Measurements from ENCODE around the gene OR2M5. TPM values are rescaled to one million over a fixed set of nuclear protein-coding genes. Genes with fewer than 3 reads are reported as not detected.

The OR2M5 gene, protein sequence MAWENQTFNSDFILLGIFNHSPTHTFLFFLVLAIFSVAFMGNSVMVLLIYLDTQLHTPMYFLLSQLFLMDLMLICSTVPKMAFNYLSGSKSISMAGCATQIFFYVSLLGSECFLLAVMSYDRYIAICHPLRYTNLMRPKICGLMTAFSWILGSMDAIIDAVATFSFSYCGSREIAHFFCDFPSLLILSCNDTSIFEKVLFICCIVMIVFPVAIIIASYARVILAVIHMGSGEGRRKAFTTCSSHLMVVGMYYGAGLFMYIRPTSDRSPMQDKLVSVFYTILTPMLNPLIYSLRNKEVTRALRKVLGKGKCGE
- not detected for total RNA-seq

- DNase-seq (no peak), ATAC-seq (replicated peaks in 1 of 2) (no peak)
- Mint-ChIP-seq H3K36me3 (ENCODE audit: insufficient read depth in 2 of 2) (no peaks in the 10 kb centered on the region), H3K9me3 (peaks cover 7 to 14% of the 10 kb centered on the region in 2 donors), H3K4me3 (no peak within 1 kb of the TSS), H3K4me1 (ENCODE audit: low read depth) (no peaks in the 10 kb centered on the region), H3K27ac (no peak within 1 kb of the TSS), H3K27me3 (ENCODE audit: low read depth) (no peaks in the 10 kb centered on the region)
These were observed at the start of gene OR2M5 for GRCh38 chr1:248144513-248145198. Gene OR2M5 (plus strand): TSS chr1:248145148. CDS start chr1:248145148, 0 bp downstream.

DNA sequence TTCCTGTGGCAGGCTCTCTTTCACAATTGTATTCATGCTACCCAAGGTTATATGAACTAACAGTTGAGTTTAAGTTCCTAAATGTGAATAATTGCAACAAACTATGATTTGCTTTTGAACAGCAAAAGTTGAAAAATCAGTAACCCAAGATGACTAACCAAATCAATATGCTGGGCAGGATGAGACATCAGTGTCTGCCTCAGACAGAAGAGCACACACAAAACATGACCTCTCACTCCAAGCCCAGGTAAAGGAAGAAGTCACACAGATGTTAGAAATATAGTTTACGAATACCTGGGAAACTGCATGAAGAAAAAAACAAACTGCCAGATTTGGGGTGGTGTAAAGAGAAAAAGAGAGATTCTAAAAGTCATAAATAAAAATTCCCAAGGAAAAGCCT is 46.4 kb upstream of the OR2M5 start:
- Mint-ChIP-seq H3K9me3 (peaks cover 4 to 6% of the 10 kb centered on the region in 2 donors), H3K27ac (no peak overlapping the region), H3K4me3 (no peak overlapping the region), H3K36me3 (ENCODE audit: insufficient read depth in 2 of 2) (no peaks in the 10 kb centered on the region), H3K27me3 (ENCODE audit: low read depth) (no peaks in the 10 kb centered on the region), H3K4me1 (ENCODE audit: low read depth) (no peaks in the 10 kb centered on the region)
- no peak for DNase-seq
- no peak for ATAC-seq (replicated peaks in 1 of 2)

GRCh38 chr1:248102847-248103246 is 42.1 kb upstream of the OR2M5 start:
- Mint-ChIP-seq H3K4me1 (ENCODE audit: low read depth) (no peaks in the 10 kb centered on the region), H3K27me3 (ENCODE audit: low read depth) (no peaks in the 10 kb centered on the region), H3K27ac (no peak overlapping the region), H3K36me3 (ENCODE audit: insufficient read depth in 2 of 2) (no peaks in the 10 kb centered on the region), H3K4me3 (no peak overlapping the region), H3K9me3 (peaks cover 2 to 4% of the 10 kb centered on the region in 2 donors)
- ATAC-seq (replicated peaks in 1 of 2), result no peak
- no peak for DNase-seq

DNA sequence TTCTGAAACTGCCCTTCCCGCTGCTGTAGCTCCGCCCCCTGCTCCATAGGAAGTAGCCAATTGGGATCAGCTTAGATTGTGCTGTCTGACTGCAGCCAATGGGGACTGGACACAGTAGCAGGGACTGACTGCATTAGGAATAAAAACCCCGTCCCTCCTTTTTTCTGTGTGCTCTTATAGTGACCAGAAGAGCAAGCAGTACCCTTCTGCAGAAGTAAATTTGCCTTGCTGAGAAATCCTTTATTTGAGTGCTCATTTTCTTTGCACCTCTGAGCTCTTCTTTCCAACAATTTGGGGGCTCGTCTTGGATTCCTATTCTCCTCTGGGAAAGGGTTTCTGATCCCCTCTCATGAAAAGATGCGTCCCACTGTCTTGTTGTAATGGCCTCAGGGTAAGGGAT is 33.8 kb upstream of the OR2M5 start:
- Mint-ChIP-seq H3K36me3 (ENCODE audit: insufficient read depth in 2 of 2) (peaks cover 0 to 6% of the 10 kb centered on the region in 2 donors), H3K9me3 (peaks cover 14 to 17% of the 10 kb centered on the region in 2 donors), H3K4me3 (no peak overlapping the region), H3K27ac (no peak overlapping the region), H3K4me1 (ENCODE audit: low read depth) (no peaks in the 10 kb centered on the region), H3K27me3 (ENCODE audit: low read depth) (no peaks in the 10 kb centered on the region)
- ATAC-seq (replicated peaks in 1 of 2), result no peak
- DNase-seq, result no peak

DNA sequence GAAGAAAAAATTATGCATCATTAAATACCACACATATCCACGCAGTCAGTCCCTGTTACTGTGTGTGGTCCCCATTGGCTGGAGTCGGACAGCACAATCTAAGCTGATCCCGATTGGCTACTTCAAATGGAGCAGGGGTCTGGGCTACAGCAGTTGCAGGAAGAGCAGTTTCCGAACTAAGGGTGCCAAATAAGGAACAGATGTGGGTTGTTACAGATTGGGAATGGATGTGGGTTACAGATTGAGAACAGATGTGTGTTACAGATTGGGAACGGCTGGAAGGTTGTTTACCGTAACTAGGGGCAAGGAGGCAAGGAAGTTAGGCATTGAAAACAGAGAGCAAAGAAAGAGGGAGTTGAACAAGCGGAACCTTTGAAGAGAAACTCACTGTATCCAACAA is 30.1 kb upstream of the OR2M5 start:
- H3K4me3 Mint-ChIP-seq, result no peak overlapping the region
- no peaks in the 10 kb centered on the region for H3K4me1 Mint-ChIP-seq (ENCODE audit: low read depth)
- no peaks in the 10 kb centered on the region for H3K27me3 Mint-ChIP-seq (ENCODE audit: low read depth)
- H3K9me3 Mint-ChIP-seq, result peaks cover 11% of the 10 kb centered on the region in 2 donors
- peaks cover 0 to 6% of the 10 kb centered on the region in 2 donors for H3K36me3 Mint-ChIP-seq (ENCODE audit: insufficient read depth in 2 of 2)
- ATAC-seq (replicated peaks in 1 of 2), result no peak
- no peak overlapping the region for H3K27ac Mint-ChIP-seq
- DNase-seq, result no peak

- peaks cover 11 to 12% of the 10 kb centered on the region in 2 donors for H3K9me3 Mint-ChIP-seq
- H3K4me1 Mint-ChIP-seq (ENCODE audit: low read depth), result no peaks in the 10 kb centered on the region
- H3K27ac Mint-ChIP-seq, result no peak overlapping the region
- ATAC-seq (replicated peaks in 1 of 2) (no peak), DNase-seq (no peak)
- peaks cover 1 to 2% of the 10 kb centered on the region in 2 donors for H3K36me3 Mint-ChIP-seq (ENCODE audit: insufficient read depth in 2 of 2)
- H3K4me3 Mint-ChIP-seq, result no peak overlapping the region
- no peaks in the 10 kb centered on the region for H3K27me3 Mint-ChIP-seq (ENCODE audit: low read depth)
These were observed 17.3 kb upstream of the OR2M5 start for GRCh38 chr1:248127653-248128052.

GRCh38 chr1:248136811-248137210 is 8.1 kb upstream of the OR2M5 start:
- Mint-ChIP-seq H3K27ac (no peak overlapping the region), H3K27me3 (ENCODE audit: low read depth) (no peaks in the 10 kb centered on the region), H3K9me3 (peaks cover 2 to 12% of the 10 kb centered on the region in 2 donors), H3K4me3 (no peak overlapping the region), H3K36me3 (ENCODE audit: insufficient read depth in 2 of 2) (no peaks in the 10 kb centered on the region), H3K4me1 (ENCODE audit: low read depth) (no peaks in the 10 kb centered on the region)
- no peak for ATAC-seq (replicated peaks in 1 of 2)
- DNase-seq, result no peak

- no peak for ATAC-seq (replicated peaks in 1 of 2)
- H3K27ac Mint-ChIP-seq, result no peak overlapping the region
These were observed 4.1 kb upstream of the OR2M5 start for GRCh38 chr1:248140846-248141245.

GRCh38 chr1:248143311-248143710 is 1.6 kb upstream of the OR2M5 start:
- no peak for DNase-seq
- H3K27me3 Mint-ChIP-seq (ENCODE audit: low read depth), result no peaks in the 10 kb centered on the region
- no peak overlapping the region for H3K27ac Mint-ChIP-seq
- no peak overlapping the region for H3K4me3 Mint-ChIP-seq
- no peaks in the 10 kb centered on the region for H3K4me1 Mint-ChIP-seq (ENCODE audit: low read depth)
- ATAC-seq (replicated peaks in 1 of 2), result no peak
- H3K36me3 Mint-ChIP-seq (ENCODE audit: insufficient read depth in 2 of 2), result no peaks in the 10 kb centered on the region
- peaks cover 7 to 13% of the 10 kb centered on the region in 2 donors for H3K9me3 Mint-ChIP-seq

More at GRCh38 chr1:248140846-248141245, 4.1 kb upstream of the OR2M5 start:
- no peaks in the 10 kb centered on the region for H3K27me3 Mint-ChIP-seq (ENCODE audit: low read depth)
- no peaks in the 10 kb centered on the region for H3K4me1 Mint-ChIP-seq (ENCODE audit: low read depth)
- H3K9me3 Mint-ChIP-seq, result peaks cover 5 to 9% of the 10 kb centered on the region in 2 donors
- no peak for DNase-seq
- H3K36me3 Mint-ChIP-seq (ENCODE audit: insufficient read depth in 2 of 2), result no peaks in the 10 kb centered on the region
- no peak overlapping the region for H3K4me3 Mint-ChIP-seq

- ATAC-seq (replicated peaks in 1 of 2), result no peak
- Mint-ChIP-seq H3K27ac (no peak overlapping the region), H3K4me3 (no peak overlapping the region)
These were observed 7.3 kb downstream of the OR2M5 start for GRCh38 chr1:248152056-248152827.

DNA sequence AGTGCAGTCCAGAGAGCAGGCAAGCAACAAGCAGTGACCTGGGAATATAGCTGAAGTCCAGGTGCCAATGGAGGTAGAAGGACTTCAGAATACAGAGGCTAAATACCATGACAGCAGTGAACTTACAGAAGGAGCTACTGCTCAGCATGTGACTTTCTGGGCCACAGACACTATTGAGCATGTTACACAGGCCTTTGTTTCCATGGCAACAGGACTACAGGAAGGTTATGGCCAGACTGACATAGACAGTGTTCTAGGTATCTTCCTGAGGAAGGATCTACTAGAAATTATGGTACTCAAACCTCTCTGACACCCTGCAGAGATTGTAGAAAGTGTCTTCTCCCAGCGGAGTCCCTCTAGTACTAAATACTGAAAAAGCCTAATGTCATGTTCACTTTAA is 11.0 kb downstream of the OR2M5 start:
- Mint-ChIP-seq H3K9me3 (peaks cover 0 to 1% of the 10 kb centered on the region in 2 donors), H3K4me3 (no peak overlapping the region), H3K27me3 (ENCODE audit: low read depth) (no peaks in the 10 kb centered on the region), H3K27ac (no peak overlapping the region), H3K36me3 (ENCODE audit: insufficient read depth in 2 of 2) (no peaks in the 10 kb centered on the region), H3K4me1 (ENCODE audit: low read depth) (no peaks in the 10 kb centered on the region)
- ATAC-seq (replicated peaks in 1 of 2) (no peak), DNase-seq (no peak)

More at GRCh38 chr1:248152056-248152827, 7.3 kb downstream of the OR2M5 start:
- Mint-ChIP-seq H3K4me1 (ENCODE audit: low read depth) (no peaks in the 10 kb centered on the region), H3K27me3 (ENCODE audit: low read depth) (no peaks in the 10 kb centered on the region), H3K9me3 (peaks cover 2 to 8% of the 10 kb centered on the region in 2 donors), H3K36me3 (ENCODE audit: insufficient read depth in 2 of 2) (no peaks in the 10 kb centered on the region)
- no peak for DNase-seq

DNA sequence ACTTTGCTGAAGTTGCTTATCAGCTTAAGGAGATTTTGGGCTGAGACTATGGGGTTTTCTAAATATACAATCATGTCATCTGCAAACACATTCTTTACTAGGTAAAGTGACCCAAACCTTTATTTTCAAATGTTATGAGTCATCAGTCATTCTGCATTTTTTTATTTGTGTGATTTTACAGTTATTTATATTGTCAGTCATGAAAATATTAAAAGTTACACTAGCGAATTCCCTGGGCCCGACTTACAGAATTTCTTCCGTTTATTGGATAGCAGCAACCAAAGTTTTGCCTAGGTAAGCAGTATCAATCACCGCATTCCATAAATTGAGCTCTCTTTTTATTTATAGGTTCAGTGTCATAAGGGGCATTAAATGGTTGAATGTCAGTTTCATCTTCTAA is 13.8 kb downstream of the OR2M5 start:
- H3K27ac Mint-ChIP-seq, result no peak overlapping the region
- ATAC-seq (replicated peaks in 1 of 2) (no peak), DNase-seq (no peak)
- no peaks in the 10 kb centered on the region for H3K4me1 Mint-ChIP-seq (ENCODE audit: low read depth)
- no peaks in the 10 kb centered on the region for H3K36me3 Mint-ChIP-seq (ENCODE audit: insufficient read depth in 2 of 2)
- no peak overlapping the region for H3K4me3 Mint-ChIP-seq
- no peaks in the 10 kb centered on the region for H3K27me3 Mint-ChIP-seq (ENCODE audit: low read depth)
- peaks cover 0 to 1% of the 10 kb centered on the region in 2 donors for H3K9me3 Mint-ChIP-seq

DNA sequence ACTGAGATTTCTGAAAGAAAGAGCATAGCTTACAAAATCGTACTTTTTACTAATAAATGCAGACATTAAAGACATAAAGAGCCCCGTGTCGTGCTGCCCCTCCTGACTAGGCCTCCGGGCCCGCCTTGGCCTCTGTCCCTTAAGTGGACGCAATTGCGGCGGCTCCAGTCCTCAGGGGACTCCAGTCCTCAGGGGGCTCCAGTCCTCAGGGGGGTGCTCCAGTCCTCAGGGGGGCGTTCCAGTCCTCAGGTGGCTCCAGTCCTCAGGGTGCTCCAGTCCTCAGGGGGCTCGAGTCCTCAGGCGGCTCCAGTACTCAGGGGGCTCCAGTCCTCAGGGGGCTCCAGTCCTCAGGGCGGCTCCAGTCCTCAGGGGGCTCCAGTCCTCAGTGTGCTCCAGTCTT is 19.1 kb downstream of the OR2M5 start:
- Mint-ChIP-seq H3K4me1 (ENCODE audit: low read depth) (no peaks in the 10 kb centered on the region), H3K27ac (no peak overlapping the region), H3K4me3 (no peak overlapping the region), H3K36me3 (ENCODE audit: insufficient read depth in 2 of 2) (peaks cover 0 to 2% of the 10 kb centered on the region in 2 donors), H3K27me3 (ENCODE audit: low read depth) (no peaks in the 10 kb centered on the region), H3K9me3 (no peaks in the 10 kb centered on the region)
- DNase-seq, result no peak
- ATAC-seq (replicated peaks in 1 of 2), result no peak
